GM12878 (cell line): ENCODE results near the gene VAX1. TPM values are rescaled to one million over a fixed set of nuclear protein-coding genes. Genes with fewer than 3 reads are reported as not detected.

Source experiments
- ATAC-seq: fragments of 200-7000 bp; cut with Tn5 transposase; 3 replicates; pipeline ENCODE4 v1.9.1; 2020; ENCODE audit warnings: mild to moderate bottlenecking, moderate library complexity
- BruUV-seq: library from RNA; stranded (reverse); fragments of 400-500 nt; replicated peaks from 2 replicates; lab custom pipeline; 2021; lab: Mats Ljungman, UMichigan
- CTCF ChIA-PET: fragments of 300-600 bp; sonication (Branson Sonifier 250); formaldehyde crosslinking; extraction: SDS; loops from one replicate; lab custom pipeline; 2021; ENCODE audit warnings: inconsistent platforms; lab: Yijun Ruan, JAX
- POLR2A ChIA-PET: fragments of 350-600 bp; formaldehyde crosslinking; extraction: SDS; loops from one replicate; lab custom pipeline; 2021; ENCODE audit warnings: inconsistent platforms; lab: Charles Lee
- RAD21 ChIA-PET: fragments of 300-600 bp; sonication (Branson Sonifier 250); formaldehyde crosslinking; loops from one replicate; lab custom pipeline; 2023; ENCODE audit warnings: antibody characterized with exemption; ENCODE audit not compliant: unreplicated experiment; lab: Charles Lee
- SMC1A ChIA-PET: fragments of 300-600 bp; sonication (Branson Sonifier 250); formaldehyde crosslinking; loops from one replicate; lab custom pipeline; 2023; ENCODE audit not compliant: unreplicated experiment, uncharacterized antibody; lab: Charles Lee
- DNase-seq: peaks from one replicate; pipeline ENCODE4 v3.0.0-alpha.2; 2011; ENCODE audit warnings: low read depth, low spot score
- FAIRE-seq: peaks from 3 replicates; lab custom pipeline; 2011; peaks lifted over from hg19 to GRCh38; lab: Jason Lieb, UNC
- H2AFZ ChIP-seq: 2 replicates; pipeline ENCODE4 v1.6.0; 2011; ENCODE audit warnings: low read depth, low read length, control low read depth; ENCODE audit not compliant: control insufficient read depth
- H3K27ac ChIP-seq: 2 replicates; pipeline ENCODE4 v1.5.1; 2011; ENCODE audit warnings: control low read depth; ENCODE audit not compliant: control insufficient read depth, insufficient read depth
- H3K27me3 ChIP-seq, 2 experiments: replicated peaks in 1 of 2; 2 replicates each; pipeline versions ENCODE4 v1.6.0 to v1.6.1; 2011; ENCODE audit warnings: low read length in 1 of 2; ENCODE audit not compliant: control insufficient read depth in 2 of 2, insufficient read depth in 2 of 2
- H3K36me3 ChIP-seq, 2 experiments: 2 replicates each; pipeline ENCODE4 v1.5.1; 2011; ENCODE audit warnings: low read length in 1 of 2; ENCODE audit not compliant: control insufficient read depth in 2 of 2, insufficient read depth in 2 of 2
- H3K4me1 ChIP-seq: 2 replicates; pipeline ENCODE4 v1.6.1; 2011; ENCODE audit warnings: mild to moderate bottlenecking, low read length, moderate library complexity, mixed read lengths; ENCODE audit not compliant: control insufficient read depth, insufficient read depth
- H3K4me2 ChIP-seq: 2 replicates; pipeline ENCODE4 v1.6.0; 2011; ENCODE audit warnings: control low read depth; ENCODE audit not compliant: control insufficient read depth, insufficient read depth
- H3K4me3 ChIP-seq: fragments of 200-600 bp; sonication (generic); 2 replicates; pipeline ENCODE4 v1.5.1; 2016
- H3K79me2 ChIP-seq: 2 replicates; pipeline ENCODE4 v1.6.0; 2011; ENCODE audit warnings: low read length; ENCODE audit not compliant: control insufficient read depth, insufficient read depth
- H3K9ac ChIP-seq: 2 replicates; pipeline ENCODE4 v1.8.0; 2011; ENCODE audit warnings: low read length, control low read depth, mixed read lengths; ENCODE audit not compliant: control insufficient read depth, insufficient read depth
- H3K9me3 ChIP-seq: replicated peaks from 3 replicates; pipeline ENCODE4 v1.5.1; 2011; ENCODE audit warnings: mild to moderate bottlenecking, low read length; ENCODE audit not compliant: control insufficient read depth, insufficient read depth
- H4K20me1 ChIP-seq: 2 replicates; pipeline ENCODE4 v1.6.0; 2011; ENCODE audit not compliant: control insufficient read depth, insufficient read depth
- BRCA1 ChIP-seq: IDR thresholded peaks from 2 replicates; pipeline ENCODE4 v1.6.1; 2011; ENCODE audit warnings: low read depth, low read length, improper control_type of control experiment
- CBFB ChIP-seq: IDR thresholded peaks from 2 replicates; pipeline ENCODE4 v1.6.1; 2016; ENCODE audit warnings: antibody characterized with exemption, low read depth
- EED ChIP-seq: sonication (generic); IDR thresholded peaks from 2 replicates; pipeline ENCODE4 v1.6.1; 2016; ENCODE audit warnings: antibody characterized with exemption, low read depth
- FOS ChIP-seq: IDR thresholded peaks from 3 replicates; pipeline ENCODE4 v1.6.1; 2011; ENCODE audit warnings: borderline replicate concordance; ENCODE audit not compliant: insufficient read length; ENCODE audit errors: extremely low read depth
- HDAC2 ChIP-seq: fragments of 200-600 bp; sonication (generic); IDR thresholded peaks from 2 replicates; pipeline ENCODE4 v1.6.1; 2017
- KLF5 ChIP-seq: fragments of 450-650 bp; IDR thresholded peaks from 2 replicates; pipeline ENCODE4 v1.6.1; 2014; ENCODE audit warnings: mild to moderate bottlenecking; ENCODE audit not compliant: partially characterized antibody
- LARP7 ChIP-seq: fragments of 450-650 bp; IDR thresholded peaks from 2 replicates; pipeline ENCODE4 v1.6.1; 2017; ENCODE audit warnings: mild to moderate bottlenecking
- NFXL1 ChIP-seq: fragments of 450-650 bp; IDR thresholded peaks from 2 replicates; pipeline ENCODE4 v1.6.1; 2017; ENCODE audit warnings: antibody characterized with exemption, mild to moderate bottlenecking, borderline replicate concordance
- NR2C2 ChIP-seq: IDR thresholded peaks from 2 replicates; pipeline ENCODE4 v1.6.1; 2011; ENCODE audit warnings: borderline replicate concordance, low read depth; ENCODE audit not compliant: control insufficient read depth, insufficient read length
- PBX3 ChIP-seq: IDR thresholded peaks from 2 replicates; pipeline ENCODE4 v1.6.1; 2011; ENCODE audit warnings: mild to moderate bottlenecking, low read depth, low read length, moderate library complexity; ENCODE audit not compliant: insufficient replicate concordance
- POLR2A ChIP-seq: IDR thresholded peaks from 2 replicates; pipeline ENCODE4 v1.6.1; 2011; ENCODE audit warnings: low read depth, mild to moderate bottlenecking, low read length
- RBBP5 ChIP-seq: fragments of 200-600 bp; sonication (generic); conservative IDR thresholded peaks from 2 replicates; pipeline ENCODE4 v1.6.1; 2016
- RCOR1 ChIP-seq: conservative IDR thresholded peaks from 2 replicates; pipeline ENCODE4 v1.6.1; 2012; ENCODE audit warnings: low read depth, low read length, improper control_type of control experiment
- RELA ChIP-seq: fragments of 450-650 bp; IDR thresholded peaks from 2 replicates; pipeline ENCODE4 v1.8.0; 2014; ENCODE audit warnings: borderline replicate concordance; ENCODE audit not compliant: partially characterized antibody
- RELB ChIP-seq: fragments of 450-650 bp; IDR thresholded peaks from 2 replicates; pipeline ENCODE4 v1.6.1; 2017; ENCODE audit warnings: low read depth, mild to moderate bottlenecking, moderate library complexity
- SKIL ChIP-seq: fragments of 450-650 bp; IDR thresholded peaks from 2 replicates; pipeline ENCODE4 v1.6.1; 2017; ENCODE audit warnings: mild to moderate bottlenecking, low read depth, inconsistent platforms; ENCODE audit not compliant: poor library complexity, severe bottlenecking
- STAT3 ChIP-seq: IDR thresholded peaks from 2 replicates; pipeline ENCODE4 v1.6.1; 2011; ENCODE audit warnings: low read depth, low read length, improper control_type of control experiment
- YBX1 ChIP-seq: fragments of 450-650 bp; IDR thresholded peaks from 2 replicates; pipeline ENCODE4 v1.6.1; 2016; ENCODE audit warnings: antibody characterized with exemption
- YY1 ChIP-seq: IDR thresholded peaks from 2 replicates; pipeline ENCODE4 v1.6.1; 2011; ENCODE audit warnings: low read depth, mild to moderate bottlenecking, low read length
- WGBS: methylation state at CpG from one replicate; pipeline ENCODE4 v1.1.6; 2016; ENCODE audit warnings: low lambda C conversion rate; ENCODE audit not compliant: insufficient replicate concordance, insufficient coverage; ENCODE audit errors: missing lambda C conversion rate; 5-methylcytosine and 5-hydroxymethylcytosine counted together
- in situ Hi-C: fragments of 300-500 bp; cut with MboI; formaldehyde crosslinking; loops from 9 replicates; pipeline ENCODE4 v1.14.3; 2018; ENCODE audit warnings: mixed read lengths
- intact Hi-C: fragments of 100-400 bp; cut with micrococcal nuclease; formaldehyde crosslinking; loops from one replicate; pipeline ENCODE4 v1.14.2; 2022; ENCODE audit not compliant: unreplicated experiment
- polyA plus RNA-seq, 11 experiments: library from polyadenylated mRNA; depleted of rRNA in 4 of 11; unstranded in 6 of 11; stranded (reverse) in 5 of 11; fragments of >200 nt; fragmentation: Nextera tagmentation in 4 of 11; fragmentation: Illumina TruSeq in 1 of 11; extraction: Ambion mirVana in 4 of 11; extraction: Trizol in 1 of 11; gene quantifications; 1 replicate in 1 of 11; 2 replicates in 10 of 11; pipeline versions ENCODE4 v1.2.1 to v1.2.3, GENCODE V29; 2011 to 2016; ENCODE audit warnings: inconsistent platforms in 2 of 11, missing spikeins in 2 of 11, low read depth in 1 of 11
- total RNA-seq, 4 experiments: library from RNA; depleted of rRNA in 3 of 4; stranded (reverse); fragments of >200 nt in 3 of 4; fragmentation: Illumina TruSeq in 1 of 4; extraction: Trizol in 1 of 4; gene quantifications; 2 replicates each; pipeline versions ENCODE4 v1.2.1 to v1.2.3, GENCODE V29; 2013 to 2021

The VAX1 gene
- total and polyA plus RNA-seq, 10 of the 15 experiments (the other 5 are each of a cell fraction or from before 2014, with no cell fraction given), result not detected

GRCh38 chr10:117140525-117140902 lies 2.4 kb upstream of the VAX1 start (continued):
- TF ChIP-seq STAT3, result no peak
- no peak for TF ChIP-seq NR2C2
- no peak for TF ChIP-seq PBX3
- no peak for TF ChIP-seq EED

- peak; percentile 2 for DNase-seq
- Histone ChIP-seq H3K9ac (no peak overlapping the region), H3K4me1 (no peaks in the 10 kb centered on the region), H3K79me2 (no peaks in the 10 kb centered on the region)
- TF ChIP-seq POLR2A (no peak), KLF5 (no peak), LARP7 (no peak), CBFB (no peak), FOS (no peak), NFXL1 (no peak), RCOR1 (no peak), RBBP5 (no peak), RELA (no peak), SKIL (no peak), YBX1 (no peak), YY1 (no peak), BRCA1 (no peak), HDAC2 (no peak), RELB (no peak)
- TF ChIP-seq, all 136 proteins: peak for 0
- Histone ChIP-seq H3K36me3 (no peaks in the 10 kb centered on the region), H3K9me3 (peaks cover 1% of the 10 kb centered on the region; the same call in 2 of the 3 replicates), H3K4me3 (no peak overlapping the region), H2AFZ (no peak overlapping the region), H3K27ac (no peak overlapping the region), H3K27me3 (peaks cover 10 to 14% of the 10 kb centered on the region in 2 experiments), H3K4me2 (no peak overlapping the region), H4K20me1 (no peaks in the 10 kb centered on the region)
- WGBS, result 60% methylated on average over 41 of the region's 72 CpGs
- RAD21 ChIA-PET, result no interaction called here
- FAIRE-seq (no peak), ATAC-seq (no peak)
- CTCF ChIA-PET, result interaction anchor here (0.6 kb wide), 1 partner anchor 10 kb away, joined by 3 read pairs; no protein-coding TSS in a partner anchor
- SMC1A ChIA-PET, result no interaction called here
- in situ Hi-C loops (no loop called here), intact Hi-C loops (no loop called here)
- BruUV-seq, result no TSS peak
- POLR2A ChIA-PET, result no interaction called here
Measured at GRCh38 chr10:117139581-117140524, 1.8 kb upstream of the VAX1 start.
